HCT116 (cell line): Measurements from ENCODE around the gene CNKSR1. TPM values are rescaled to one million over a fixed set of nuclear protein-coding genes. Genes with fewer than 3 reads are reported as not detected.

Experiments used
- ATAC-seq: fragments of 200-7000 bp; cut with Tn5 transposase; 2 replicates; pipeline ENCODE4 v1.9.1; 2020; ENCODE audit warnings: mild to moderate bottlenecking, moderate library complexity
- BruUV-seq: library from RNA; stranded (reverse); fragments of 400-500 nt; replicated peaks from 2 replicates; lab custom pipeline; 2021; lab: Mats Ljungman, UMichigan
- CTCF ChIA-PET: fragments of 300-600 bp; sonication (Branson Sonifier 250); formaldehyde crosslinking; loops from one replicate; lab custom pipeline; 2021; ENCODE audit warnings: antibody characterized with exemption; lab: Charles Lee
- POLR2A ChIA-PET: fragments of 300-600, 350-600 bp; sonication (Branson Sonifier 250); formaldehyde crosslinking; loops from one replicate; lab custom pipeline; 2021; ENCODE audit warnings: antibody characterized with exemption; lab: Charles Lee
- RAD21 ChIA-PET, 2 experiments: fragments of 300-600 bp; sonication (Branson Sonifier 250); formaldehyde crosslinking; loops; one replicate each; lab custom pipeline; 2023; ENCODE audit warnings: low total read pairs in 2 of 2; ENCODE audit not compliant: uncharacterized antibody in 2 of 2, unreplicated experiment in 2 of 2, low non-redundant PET in 1 of 2; lab: Charles Lee
- DNase-seq: peaks from one replicate; pipeline ENCODE4 v3.0.0-alpha.2; 2010; ENCODE audit warnings: low read depth, low spot score
- H2AFZ ChIP-seq: fragments of 200-600 bp; shearing (Covaris generic), sonication (generic); 2 replicates; pipeline ENCODE4 v1.6.1; 2017; ENCODE audit warnings: low read depth, mixed run types, mixed read lengths, antibody characterized with exemption, low read length; ENCODE audit not compliant: poor library complexity, severe bottlenecking
- H3K27ac ChIP-seq: 2 replicates; pipeline ENCODE4 v1.5.1; 2012; ENCODE audit warnings: low read depth, low read length
- H3K27me3 ChIP-seq: fragments of 200-600 bp; sonication (generic); 2 replicates; pipeline ENCODE4 v1.6.1; 2016; ENCODE audit warnings: mixed run types, low read length, mixed read lengths; ENCODE audit not compliant: insufficient read depth
- H3K36me3 ChIP-seq, 2 experiments: fragments of 200-500 bp in 1 of 2; fragments of 200-600 bp in 1 of 2; sonication (Bioruptor generic) in 1 of 2; sonication (generic) in 1 of 2; 2 replicates each; pipeline versions ENCODE4 v1.5.1 to v1.6.1; 2014 to 2016; ENCODE audit warnings: low read length in 2 of 2, inconsistent platforms in 1 of 2, mixed read lengths in 1 of 2, mixed run types in 1 of 2; ENCODE audit not compliant: insufficient read depth in 2 of 2, control insufficient read depth in 1 of 2
- H3K4me1 ChIP-seq, 2 experiments: fragments of 200-600 bp in 1 of 2; sonication (generic) in 1 of 2; 2 replicates each; pipeline versions ENCODE4 v1.5.1 to v1.6.1; 2012 to 2017; ENCODE audit warnings: low read length in 2 of 2, inconsistent platforms in 1 of 2, mild to moderate bottlenecking in 1 of 2, mixed read lengths in 1 of 2, mixed run types in 1 of 2, moderate library complexity in 1 of 2; ENCODE audit not compliant: insufficient read depth in 2 of 2, control insufficient read depth in 1 of 2
- H3K4me2 ChIP-seq: fragments of 200-600 bp; sonication (generic); 2 replicates; pipeline ENCODE4 v1.6.1; 2017; ENCODE audit warnings: mixed run types, low read length, mixed read lengths
- H3K4me3 ChIP-seq, 2 experiments: fragments of 200-600 bp in 1 of 2; sonication (generic) in 1 of 2; replicated peaks in 1 of 2; 2 replicates each; pipeline ENCODE4 v1.5.1; 2011 to 2016; ENCODE audit warnings: low read length in 2 of 2, control low read depth in 1 of 2, low read depth in 1 of 2, mild to moderate bottlenecking in 1 of 2, mixed read lengths in 1 of 2, mixed run types in 1 of 2
- H3K79me2 ChIP-seq: fragments of 200-600 bp; sonication (generic); 2 replicates; pipeline ENCODE4 v1.6.1; 2017; ENCODE audit warnings: mild to moderate bottlenecking, mixed run types, low read length, moderate library complexity, mixed read lengths; ENCODE audit not compliant: insufficient read depth
- H3K9ac ChIP-seq: fragments of 200-600 bp; sonication (generic); 2 replicates; pipeline ENCODE4 v1.6.1; 2016; ENCODE audit warnings: low read length, mixed read lengths
- H3K9me2 ChIP-seq: fragments of 200-600 bp; sonication (generic), shearing (Covaris generic); 2 replicates; pipeline ENCODE4 v1.6.1; 2017; ENCODE audit warnings: mixed run types, mild to moderate bottlenecking, moderate library complexity; ENCODE audit not compliant: insufficient read depth
- H3K9me3 ChIP-seq, 2 experiments: fragments of 200-500 bp in 1 of 2; fragments of 200-600 bp in 1 of 2; sonication (Bioruptor generic) in 1 of 2; sonication (generic) in 1 of 2; 2 replicates each; pipeline ENCODE4 v1.6.1; 2014 to 2017; ENCODE audit warnings: low read length in 2 of 2, mixed read lengths in 2 of 2, inconsistent platforms in 1 of 2, low read depth in 1 of 2, mild to moderate bottlenecking in 1 of 2, mixed run types in 1 of 2, moderate library complexity in 1 of 2; ENCODE audit not compliant: control insufficient read depth in 1 of 2, insufficient read depth in 1 of 2
- H4K20me1 ChIP-seq: fragments of 200-600 bp; sonication (generic), shearing (Covaris generic); 2 replicates; pipeline ENCODE4 v1.6.1; 2017; ENCODE audit warnings: mixed run types, mild to moderate bottlenecking, moderate library complexity; ENCODE audit not compliant: insufficient read depth
- CBX3 ChIP-seq: IDR thresholded peaks from 2 replicates; pipeline ENCODE4 v1.6.1; 2012; ENCODE audit warnings: low read depth
- CEBPB ChIP-seq: IDR thresholded peaks from 2 replicates; pipeline ENCODE4 v1.6.1; 2012; ENCODE audit warnings: low read depth
- EGR1 ChIP-seq: IDR thresholded peaks from 2 replicates; pipeline ENCODE4 v1.6.1; 2012; ENCODE audit warnings: low read depth
- ELF1 ChIP-seq: IDR thresholded peaks from 2 replicates; pipeline ENCODE4 v1.6.1; 2012; ENCODE audit warnings: low read depth, borderline replicate concordance
- EZH2 ChIP-seq: fragments of 200-600 bp; sonication (generic); IDR thresholded peaks from 2 replicates; pipeline ENCODE4 v1.6.1; 2017; ENCODE audit warnings: antibody characterized with exemption, mixed run types
- FOSL1 ChIP-seq: IDR thresholded peaks from 2 replicates; pipeline ENCODE4 v1.6.1; 2012; ENCODE audit warnings: low read depth
- JUND ChIP-seq: IDR thresholded peaks from 2 replicates; pipeline ENCODE4 v1.6.1; 2012
- POLR2AphosphoS5 ChIP-seq: IDR thresholded peaks from 2 replicates; pipeline ENCODE4 v1.6.1; 2011; ENCODE audit warnings: mild to moderate bottlenecking, low read depth, low read length, moderate library complexity
- SIN3A ChIP-seq: IDR thresholded peaks from 2 replicates; pipeline ENCODE4 v1.6.1; 2012; ENCODE audit warnings: low read depth
- SP1 ChIP-seq: IDR thresholded peaks from 2 replicates; pipeline ENCODE4 v1.6.1; 2012; ENCODE audit warnings: low read depth
- SRF ChIP-seq: IDR thresholded peaks from 2 replicates; pipeline ENCODE4 v1.6.1; 2012; ENCODE audit warnings: low read depth
- TCF7L2 ChIP-seq: IDR thresholded peaks from 2 replicates; pipeline ENCODE4 v1.7.0; 2011; ENCODE audit warnings: borderline replicate concordance, inconsistent platforms; ENCODE audit not compliant: insufficient read depth, insufficient read length; ENCODE audit errors: extremely low read depth
- YY1 ChIP-seq: IDR thresholded peaks from 2 replicates; pipeline ENCODE4 v1.6.1; 2011; ENCODE audit warnings: low read length, low read depth, moderate library complexity, mild to moderate bottlenecking; ENCODE audit not compliant: insufficient replicate concordance; ENCODE audit errors: extremely low read depth
- ZFX ChIP-seq: fragments of 450-650 bp; IDR thresholded peaks from 2 replicates; pipeline ENCODE4 v1.6.1; 2017
- ZNF274 ChIP-seq: fragments of 200-500 bp; sonication (Bioruptor generic); IDR thresholded peaks from 2 replicates; pipeline ENCODE4 v1.6.1; 2014; ENCODE audit warnings: mild to moderate bottlenecking, low read depth, low read length, inconsistent platforms
- intact Hi-C: fragments of 100-400 bp; cut with micrococcal nuclease; formaldehyde crosslinking; loops from 2 replicates; pipeline ENCODE4 v1.10.0; 2022
- total RNA-seq: library from RNA; stranded (reverse); gene quantifications from one replicate; pipeline ENCODE4 v1.2.1, GENCODE V29; 2021; ENCODE audit not compliant: unreplicated experiment
- TF ChIP-seq, protein P1 (sequence below): IDR thresholded peaks from 2 replicates; pipeline ENCODE4 v1.6.1; 2012; ENCODE audit warnings: low read depth
- TF ChIP-seq, protein P2 (sequence below): IDR thresholded peaks from 2 replicates; pipeline ENCODE4 v1.6.1; 2012
- TF ChIP-seq, protein P3 (sequence below): IDR thresholded peaks from 2 replicates; pipeline ENCODE4 v1.6.1; 2012
- TF ChIP-seq, protein P4 (sequence below): IDR thresholded peaks from 2 replicates; pipeline ENCODE4 v1.6.1; 2011; ENCODE audit warnings: mild to moderate bottlenecking, low read length, moderate library complexity; ENCODE audit not compliant: insufficient replicate concordance; ENCODE audit errors: extremely low read depth

The CNKSR1 gene
- total RNA-seq, 1 experiment from 2014 or later: 26.6 TPM

DNA sequence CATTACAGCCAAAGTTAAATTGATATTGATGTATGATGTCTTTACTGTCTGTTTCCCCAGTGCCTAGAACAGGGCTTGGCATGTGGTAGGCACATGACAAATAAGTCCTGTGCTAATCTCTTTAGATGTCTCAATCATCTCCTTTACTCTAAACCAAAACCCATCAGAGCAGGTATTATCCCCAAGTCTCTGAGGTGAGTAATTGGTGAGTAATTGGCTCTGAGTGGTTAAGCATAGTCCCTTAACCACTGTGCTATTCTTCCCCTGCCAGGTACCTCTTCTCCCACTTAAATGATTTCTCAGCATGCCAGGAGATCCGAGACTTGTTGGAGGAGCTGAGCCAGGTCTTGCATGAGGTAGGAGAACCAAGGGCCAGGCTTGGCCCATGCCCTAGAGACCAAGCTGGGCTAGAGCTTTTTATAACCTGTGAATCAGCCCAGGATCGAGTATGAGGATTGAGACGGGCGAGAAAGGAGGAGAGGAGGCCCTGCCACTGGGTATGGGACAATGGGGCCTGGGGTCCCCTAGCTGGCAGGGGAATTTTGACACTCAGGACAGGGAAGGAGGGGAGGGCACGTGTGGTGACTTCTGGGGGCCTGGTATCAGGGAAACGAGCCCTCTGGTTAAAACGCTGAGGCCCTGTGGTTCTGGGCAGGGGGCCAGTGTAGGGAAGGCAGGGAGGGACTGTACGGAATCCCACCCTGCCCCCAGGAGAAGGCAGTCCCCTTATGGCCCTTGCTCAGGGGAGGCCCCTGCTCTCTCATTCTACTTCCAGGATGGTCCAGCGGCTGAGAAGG is 4.5 kb downstream of the CNKSR1 start (continued):
- TF ChIP-seq, protein P1, sequence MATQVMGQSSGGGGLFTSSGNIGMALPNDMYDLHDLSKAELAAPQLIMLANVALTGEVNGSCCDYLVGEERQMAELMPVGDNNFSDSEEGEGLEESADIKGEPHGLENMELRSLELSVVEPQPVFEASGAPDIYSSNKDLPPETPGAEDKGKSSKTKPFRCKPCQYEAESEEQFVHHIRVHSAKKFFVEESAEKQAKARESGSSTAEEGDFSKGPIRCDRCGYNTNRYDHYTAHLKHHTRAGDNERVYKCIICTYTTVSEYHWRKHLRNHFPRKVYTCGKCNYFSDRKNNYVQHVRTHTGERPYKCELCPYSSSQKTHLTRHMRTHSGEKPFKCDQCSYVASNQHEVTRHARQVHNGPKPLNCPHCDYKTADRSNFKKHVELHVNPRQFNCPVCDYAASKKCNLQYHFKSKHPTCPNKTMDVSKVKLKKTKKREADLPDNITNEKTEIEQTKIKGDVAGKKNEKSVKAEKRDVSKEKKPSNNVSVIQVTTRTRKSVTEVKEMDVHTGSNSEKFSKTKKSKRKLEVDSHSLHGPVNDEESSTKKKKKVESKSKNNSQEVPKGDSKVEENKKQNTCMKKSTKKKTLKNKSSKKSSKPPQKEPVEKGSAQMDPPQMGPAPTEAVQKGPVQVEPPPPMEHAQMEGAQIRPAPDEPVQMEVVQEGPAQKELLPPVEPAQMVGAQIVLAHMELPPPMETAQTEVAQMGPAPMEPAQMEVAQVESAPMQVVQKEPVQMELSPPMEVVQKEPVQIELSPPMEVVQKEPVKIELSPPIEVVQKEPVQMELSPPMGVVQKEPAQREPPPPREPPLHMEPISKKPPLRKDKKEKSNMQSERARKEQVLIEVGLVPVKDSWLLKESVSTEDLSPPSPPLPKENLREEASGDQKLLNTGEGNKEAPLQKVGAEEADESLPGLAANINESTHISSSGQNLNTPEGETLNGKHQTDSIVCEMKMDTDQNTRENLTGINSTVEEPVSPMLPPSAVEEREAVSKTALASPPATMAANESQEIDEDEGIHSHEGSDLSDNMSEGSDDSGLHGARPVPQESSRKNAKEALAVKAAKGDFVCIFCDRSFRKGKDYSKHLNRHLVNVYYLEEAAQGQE: no peak
- TF ChIP-seq EGR1 (no peak), ZFX (no peak), EZH2 (no peak), CBX3 (no peak), SP1 (no peak), JUND (no peak), CEBPB (no peak), SRF (no peak), TCF7L2 (no peak)
- TF ChIP-seq, protein P2, sequence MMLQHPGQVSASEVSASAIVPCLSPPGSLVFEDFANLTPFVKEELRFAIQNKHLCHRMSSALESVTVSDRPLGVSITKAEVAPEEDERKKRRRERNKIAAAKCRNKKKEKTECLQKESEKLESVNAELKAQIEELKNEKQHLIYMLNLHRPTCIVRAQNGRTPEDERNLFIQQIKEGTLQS: no peak

DNA sequence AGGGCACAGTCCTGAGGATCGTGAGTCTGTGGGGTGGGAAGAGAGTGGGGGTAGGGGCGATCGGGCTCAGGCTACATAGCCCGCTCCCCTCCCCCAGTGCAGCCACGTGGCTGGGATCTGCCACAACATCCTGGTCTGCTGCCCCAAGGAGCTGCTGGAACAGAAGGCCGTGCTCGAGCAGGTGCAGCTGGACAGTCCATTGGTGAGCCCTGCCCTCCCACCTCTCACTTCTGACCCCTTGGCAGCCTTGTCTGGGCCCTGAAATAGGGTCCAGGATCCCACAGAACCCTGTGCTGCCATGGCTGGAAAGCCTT is 5.0 kb downstream of the CNKSR1 start:
- H3K4me2 ChIP-seq: no peak overlapping the region
- H3K4me3 ChIP-seq: no peak overlapping the region
- peaks cover 8 to 17% of the 10 kb centered on the region in 2 experiments for H3K4me1 ChIP-seq
- H3K27me3 ChIP-seq: no peaks in the 10 kb centered on the region
- no peak for DNase-seq
- POLR2A ChIA-PET: interaction anchor here (0.7 kb wide), 1 partner anchor 29 kb away, joined by 3 read pairs; no protein-coding TSS in a partner anchor
- ATAC-seq: no peak
- no peaks in the 10 kb centered on the region for H3K9me2 ChIP-seq
- H4K20me1 ChIP-seq: no peaks in the 10 kb centered on the region
- peaks cover 7% of the 10 kb centered on the region; the same call in 1 of the 2 replicates for H3K79me2 ChIP-seq
- no peak overlapping the region for H3K27ac ChIP-seq
- no peak overlapping the region for H3K9ac ChIP-seq
- BruUV-seq: no TSS peak
- CTCF ChIA-PET: no interaction called here
- no peak overlapping the region for H2AFZ ChIP-seq
- H3K9me3 ChIP-seq: no peaks in the 10 kb centered on the region
- no peaks in the 10 kb centered on the region; a peak in 1 of 4 replicates for H3K36me3 ChIP-seq
- intact Hi-C loops: no loop called here
- RAD21 ChIA-PET: no interaction called here
- TF ChIP-seq YY1: no peak
- no peak for TF ChIP-seq TCF7L2
- no peak for TF ChIP-seq CEBPB
- TF ChIP-seq, protein P3, sequence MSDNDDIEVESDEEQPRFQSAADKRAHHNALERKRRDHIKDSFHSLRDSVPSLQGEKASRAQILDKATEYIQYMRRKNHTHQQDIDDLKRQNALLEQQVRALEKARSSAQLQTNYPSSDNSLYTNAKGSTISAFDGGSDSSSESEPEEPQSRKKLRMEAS: no peak
- TF ChIP-seq, protein P4, sequence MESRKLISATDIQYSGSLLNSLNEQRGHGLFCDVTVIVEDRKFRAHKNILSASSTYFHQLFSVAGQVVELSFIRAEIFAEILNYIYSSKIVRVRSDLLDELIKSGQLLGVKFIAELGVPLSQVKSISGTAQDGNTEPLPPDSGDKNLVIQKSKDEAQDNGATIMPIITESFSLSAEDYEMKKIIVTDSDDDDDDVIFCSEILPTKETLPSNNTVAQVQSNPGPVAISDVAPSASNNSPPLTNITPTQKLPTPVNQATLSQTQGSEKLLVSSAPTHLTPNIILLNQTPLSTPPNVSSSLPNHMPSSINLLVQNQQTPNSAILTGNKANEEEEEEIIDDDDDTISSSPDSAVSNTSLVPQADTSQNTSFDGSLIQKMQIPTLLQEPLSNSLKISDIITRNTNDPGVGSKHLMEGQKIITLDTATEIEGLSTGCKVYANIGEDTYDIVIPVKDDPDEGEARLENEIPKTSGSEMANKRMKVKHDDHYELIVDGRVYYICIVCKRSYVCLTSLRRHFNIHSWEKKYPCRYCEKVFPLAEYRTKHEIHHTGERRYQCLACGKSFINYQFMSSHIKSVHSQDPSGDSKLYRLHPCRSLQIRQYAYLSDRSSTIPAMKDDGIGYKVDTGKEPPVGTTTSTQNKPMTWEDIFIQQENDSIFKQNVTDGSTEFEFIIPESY: no peak
- no peak for TF ChIP-seq ZFX
- no peak for TF ChIP-seq JUND
- no peak for TF ChIP-seq SP1
- TF ChIP-seq SIN3A: no peak
- no peak for TF ChIP-seq FOSL1
- TF ChIP-seq ELF1: no peak
- TF ChIP-seq, protein P2: no peak
- no peak for TF ChIP-seq POLR2AphosphoS5
- no peak for TF ChIP-seq ZNF274
